GM21515 (cell line): ENCODE measurements around the gene PTPRT.

ENCODE experiments used
- ATAC-seq: cut with Tn5 transposase; IDR thresholded peaks from one replicate; pipeline ENCODE4 v1.9.1; 2021; ENCODE audit not compliant: unreplicated experiment

PTPRT gene

GRCh38 chr20:42493001-42493400 lies 696.7 kb downstream of the PTPRT start:
- ATAC-seq, result no peak

- ATAC-seq, result peak; percentile 64
Measured at GRCh38 chr20:42492290-42492689, 697.4 kb downstream of the PTPRT start.

- no peak for ATAC-seq
Measured at GRCh38 chr20:42485556-42485955, 704.1 kb downstream of the PTPRT start.

DNA sequence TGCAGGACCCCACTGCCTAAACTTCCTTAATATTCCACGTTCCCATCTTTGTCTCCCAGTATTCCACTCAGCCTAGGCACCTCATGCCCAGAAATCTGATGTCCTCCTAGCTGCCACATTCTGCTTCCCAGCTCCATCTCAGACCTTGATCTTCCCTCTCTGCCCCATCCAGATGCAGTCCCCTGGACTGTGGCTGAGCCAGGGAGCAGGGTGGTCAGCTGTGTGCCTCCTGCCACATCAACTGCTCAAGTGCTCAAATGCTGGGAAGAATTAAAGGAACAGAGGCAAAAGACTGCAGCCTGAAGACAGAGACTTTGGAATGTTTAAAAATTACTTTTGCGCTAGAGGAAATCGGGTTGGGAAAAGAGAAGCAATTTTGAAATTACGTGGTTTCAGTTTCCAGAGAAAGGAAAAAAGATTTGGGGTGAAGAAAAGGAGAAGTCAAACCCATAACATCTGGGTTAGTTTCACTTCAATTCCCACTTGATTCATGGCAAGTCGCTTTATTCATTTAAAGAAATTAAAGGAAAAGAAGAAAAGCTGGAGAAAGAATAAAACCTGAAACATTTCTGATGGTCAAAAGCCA lies 704.8 kb downstream of the PTPRT start:
- ATAC-seq, result no peak

GRCh38 chr20:42484335-42484734 lies 705.4 kb downstream of the PTPRT start:
- ATAC-seq, result no peak

DNA sequence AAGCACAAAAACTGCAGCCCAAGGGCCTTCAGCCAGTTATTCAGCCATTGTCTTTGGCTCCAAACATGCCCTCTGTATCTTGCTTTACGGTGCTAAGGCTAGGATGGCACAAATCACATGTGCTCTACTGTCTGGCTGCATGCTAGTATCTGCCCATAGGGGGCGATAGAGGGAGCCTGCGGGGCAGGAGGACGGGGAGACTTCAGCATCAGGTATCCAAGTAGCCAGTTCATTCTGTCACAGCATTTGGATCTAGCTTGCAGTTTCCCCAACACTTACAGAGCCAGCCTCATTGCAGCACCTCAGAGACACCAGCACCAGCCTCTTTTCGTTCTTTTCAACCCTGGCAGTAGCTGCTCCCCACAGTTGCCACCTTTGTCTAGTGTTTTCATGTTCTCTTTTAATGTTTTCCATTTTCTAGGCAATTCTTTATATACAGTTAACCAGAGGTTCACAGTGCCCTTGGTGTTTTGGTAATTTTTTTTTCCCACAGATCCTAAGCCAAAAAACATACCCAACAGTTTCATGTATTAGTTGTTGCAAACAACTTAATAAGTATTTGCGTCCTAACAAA lies 705.9 kb downstream of the PTPRT start:
- ATAC-seq, result no peak

DNA sequence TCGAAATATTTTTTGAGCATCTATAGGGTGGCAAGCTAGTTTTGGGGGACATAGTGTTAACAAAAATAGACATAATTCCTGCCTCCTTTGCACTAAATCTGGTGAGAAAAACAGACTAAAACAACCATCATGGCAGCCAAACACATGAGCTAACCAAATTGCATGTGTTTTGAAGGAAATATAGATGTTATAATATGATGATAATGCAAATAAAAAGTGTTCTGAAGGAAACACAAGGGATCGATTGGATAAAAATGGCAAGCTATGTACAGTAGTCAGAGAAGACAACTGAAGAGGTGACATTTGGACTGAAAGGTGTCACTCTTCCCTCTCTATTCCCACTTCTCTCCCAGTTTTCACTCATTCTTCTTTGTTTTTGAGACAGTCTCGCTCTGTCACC lies 706.9 kb downstream of the PTPRT start:
- ATAC-seq, result no peak

DNA sequence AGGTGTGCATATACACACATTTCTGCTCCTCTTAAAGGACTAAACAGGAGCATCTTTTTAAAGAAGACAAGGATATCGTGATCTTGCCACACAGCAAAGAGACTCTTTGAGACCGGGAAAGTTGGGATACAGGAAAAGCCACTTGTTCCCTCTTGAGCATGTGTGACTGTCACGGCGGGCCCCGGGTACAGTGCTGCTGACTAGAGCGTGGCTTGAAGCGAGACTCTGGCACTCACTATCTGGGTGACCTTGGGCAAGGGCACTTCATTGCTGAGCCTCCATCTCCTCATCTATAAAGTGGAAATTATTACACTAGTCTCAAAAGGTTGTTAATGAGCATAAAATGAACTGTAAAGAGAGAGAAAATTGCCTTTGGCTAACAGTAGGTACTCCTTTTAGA lies 713.9 kb downstream of the PTPRT start:
- no peak for ATAC-seq

- ATAC-seq, result no peak
Measured at GRCh38 chr20:42474646-42475045, 715.1 kb downstream of the PTPRT start.

DNA sequence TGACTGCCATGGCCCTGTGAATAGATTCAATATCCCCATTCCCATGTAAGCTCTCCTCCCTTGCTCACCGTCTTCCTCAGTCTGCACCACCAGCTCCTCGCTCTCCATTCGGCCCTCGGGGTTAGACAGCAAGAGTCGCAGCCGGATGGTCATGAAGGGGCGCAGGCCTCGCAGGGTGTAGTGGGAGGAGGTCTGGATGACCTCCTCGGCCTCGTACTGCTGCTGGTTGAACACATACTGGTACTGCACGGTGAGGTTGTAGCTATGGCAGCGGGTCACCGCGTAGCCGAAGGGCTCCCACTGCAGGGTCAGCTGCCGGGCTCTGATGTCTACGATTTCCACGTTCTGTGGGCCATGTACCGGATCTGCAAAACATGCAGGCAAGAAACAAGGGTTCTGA lies 717.5 kb downstream of the PTPRT start:
- ATAC-seq, result no peak

DNA sequence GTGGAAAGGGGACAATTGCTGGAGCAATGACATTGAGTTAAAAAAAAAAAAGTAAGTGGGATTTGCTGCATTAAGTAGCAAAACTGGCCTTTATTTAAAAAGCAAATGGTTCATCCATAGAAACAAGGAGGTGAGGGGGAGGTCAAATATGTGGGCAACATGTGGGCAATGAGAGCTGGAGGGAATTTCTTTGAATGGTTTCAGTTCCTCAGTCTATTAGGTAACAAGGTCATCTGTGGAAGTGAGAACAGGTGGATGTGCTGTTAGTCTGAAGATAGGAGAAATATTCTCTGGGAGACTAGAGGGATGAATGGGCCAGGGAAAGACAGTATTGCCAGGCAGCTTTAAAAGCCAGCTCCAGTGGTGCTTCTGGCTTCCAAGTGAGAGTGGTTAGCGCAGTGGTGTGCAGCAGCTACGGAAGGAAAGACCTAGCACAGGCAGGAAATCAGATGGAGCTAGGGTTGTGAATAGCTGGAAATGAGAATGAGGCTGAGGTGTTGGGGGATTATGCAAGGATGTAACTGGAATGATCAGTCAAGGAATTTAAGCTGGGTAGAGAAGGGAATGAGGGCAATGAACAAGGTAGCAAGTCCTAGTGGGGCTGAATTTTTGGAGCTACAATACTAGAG lies 727.6 kb downstream of the PTPRT start:
- no peak for ATAC-seq

DNA sequence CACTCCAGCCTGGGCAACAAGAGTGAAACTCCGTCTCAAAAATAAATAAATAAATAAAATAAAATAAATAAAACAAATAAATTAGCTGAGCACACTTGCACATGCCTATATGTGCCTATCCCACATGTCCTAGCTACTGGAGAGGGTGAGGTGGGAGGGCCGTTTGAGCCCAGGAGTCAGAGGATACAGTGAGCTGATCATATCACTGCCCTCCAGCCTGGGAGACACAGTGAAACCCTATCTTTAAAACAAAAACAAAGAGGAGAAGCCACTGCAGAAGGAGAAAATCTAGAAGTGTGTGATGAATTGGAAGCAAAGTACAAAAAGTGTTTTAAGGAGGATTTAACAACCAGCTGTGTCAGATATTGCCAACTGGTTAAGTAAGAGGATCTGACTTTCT lies 728.4 kb downstream of the PTPRT start:
- no peak for ATAC-seq

GRCh38 chr20:42447270-42447669 lies 742.4 kb downstream of the PTPRT start:
- ATAC-seq, result no peak

- no peak for ATAC-seq
Measured at GRCh38 chr20:42444799-42445198, 744.9 kb downstream of the PTPRT start.

DNA sequence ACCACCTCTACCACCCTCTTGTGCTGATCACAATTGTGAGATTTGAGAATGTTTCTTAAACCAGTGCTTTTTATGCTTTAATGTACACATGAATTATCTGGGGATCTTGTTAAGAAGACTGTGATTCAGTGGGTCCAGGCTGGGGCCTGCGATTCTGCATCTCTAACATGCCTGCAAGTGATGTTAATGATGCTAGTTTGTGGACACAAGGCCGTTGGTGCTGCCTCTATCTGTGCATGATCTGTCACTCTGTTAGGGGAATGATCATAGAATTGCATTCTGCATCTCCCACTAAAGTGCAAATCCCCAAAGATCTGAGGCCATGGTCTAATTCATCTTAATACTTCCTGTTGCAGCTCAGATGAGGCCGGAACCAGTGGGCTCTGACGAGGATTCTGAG lies 746.5 kb downstream of the PTPRT start:
- ATAC-seq, result no peak

DNA sequence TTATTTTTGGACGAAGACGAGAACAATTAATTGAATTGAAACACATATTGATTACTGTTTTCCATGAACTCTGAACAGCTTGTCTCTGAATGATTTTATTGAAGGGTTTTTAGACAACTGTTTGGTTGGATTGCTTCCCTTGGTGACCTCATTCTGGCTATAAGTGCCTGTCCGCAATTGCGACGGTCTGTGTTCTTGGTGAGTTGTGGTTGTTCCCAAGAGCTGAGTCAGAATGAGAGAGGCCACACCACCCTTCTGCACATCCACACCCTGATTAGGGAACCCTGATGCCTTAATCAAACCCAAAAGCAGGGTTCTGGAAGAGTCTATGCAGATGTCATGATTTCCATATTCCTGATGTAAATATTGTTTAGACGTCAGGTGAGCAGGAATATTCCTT lies 747.0 kb downstream of the PTPRT start:
- ATAC-seq, result no peak

DNA sequence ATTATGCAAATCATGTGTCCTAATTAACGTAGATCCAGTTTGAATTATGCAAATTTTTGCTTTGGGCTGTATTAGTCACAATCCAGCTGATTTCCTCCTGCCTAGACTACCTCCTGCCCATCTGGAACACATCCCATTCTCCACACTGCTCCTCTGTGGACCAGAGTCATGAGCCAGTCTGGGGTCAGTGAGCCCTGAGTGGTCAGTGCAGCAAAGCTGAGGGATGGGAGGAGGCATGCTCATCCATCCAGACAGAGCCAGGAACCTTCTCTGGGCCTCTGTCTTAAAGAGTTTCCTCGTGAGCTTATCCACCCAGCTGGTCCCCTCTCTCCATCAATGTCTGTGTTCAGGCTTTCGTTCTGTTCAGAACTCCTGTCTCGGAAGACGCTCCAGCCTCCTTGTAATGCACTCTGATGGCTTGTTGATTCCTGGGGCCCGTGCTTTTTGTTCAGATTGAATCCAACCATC lies 747.8 kb downstream of the PTPRT start:
- ATAC-seq, result no peak

GRCh38 chr20:42441196-42441863 lies 748.4 kb downstream of the PTPRT start:
- ATAC-seq, result no peak

DNA sequence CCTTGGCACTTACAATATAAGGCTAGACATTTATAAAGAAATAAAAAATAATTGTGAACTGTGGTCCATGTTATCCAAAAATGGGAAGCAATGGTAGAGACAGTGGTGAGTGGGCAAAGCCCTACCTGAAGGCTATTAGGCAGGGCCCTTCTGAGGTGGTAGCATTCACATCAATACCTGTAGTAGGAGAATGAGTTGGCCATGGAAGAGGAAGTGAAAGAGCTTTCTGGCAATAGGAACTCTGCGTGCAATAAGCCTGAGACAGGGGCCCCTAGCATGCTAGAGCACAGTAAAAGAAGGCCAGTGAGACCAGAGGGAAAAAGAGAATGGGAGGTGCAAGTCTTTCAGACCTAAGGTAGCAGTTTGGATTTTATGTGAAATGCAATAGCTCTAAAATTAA lies 754.5 kb downstream of the PTPRT start:
- ATAC-seq, result peak; percentile 88

GRCh38 chr20:42432496-42433334 lies 757.0 kb downstream of the PTPRT start:
- no peak for ATAC-seq

- ATAC-seq, result no peak
Measured at GRCh38 chr20:42430598-42430997, 759.1 kb downstream of the PTPRT start.
